GM13976 (cell line): ENCODE results near the gene TAC4.
A peak's percentile ranks its signal among the peaks of the same experiment; 100 is the strongest.

Source experiments
- DNase-seq: peaks from one replicate; pipeline ENCODE4 v3.0.0; 2012; ENCODE audit warnings: low spot score
- CTCF ChIP-seq: IDR thresholded peaks from 2 replicates; pipeline ENCODE4 v1.5.1; 2012; ENCODE audit warnings: borderline replicate concordance, mild to moderate bottlenecking; ENCODE audit not compliant: insufficient read depth; ENCODE audit errors: extremely low read depth, missing control alignments, control extremely low read depth
- in situ Hi-C: fragments of 300-500 bp; cut with MboI; formaldehyde crosslinking; loops from one replicate; pipeline ENCODE4 v1.12.0; 2022; ENCODE audit warnings: low sequenced_read_pairs, mixed read lengths, inconsistent platforms; ENCODE audit not compliant: unreplicated experiment

Gene TAC4

GRCh38 chr17:49882434-49882833 lies 34.6 kb upstream of the TAC4 start:
- DNase-seq, result no peak
- TF ChIP-seq CTCF, result no peak
- in situ Hi-C loops, result no loop called here

GRCh38 chr17:49881054-49881402 lies 33.2 kb upstream of the TAC4 start:
- no peak for DNase-seq
- in situ Hi-C loops, result no loop called here
- no peak for TF ChIP-seq CTCF

- in situ Hi-C loops, result no loop called here
- peak; percentile 83 for TF ChIP-seq CTCF
- peak; percentile 95 for DNase-seq
Observed at GRCh38 chr17:49880291-49881053, 32.6 kb upstream of the TAC4 start.

GRCh38 chr17:49878931-49879904 lies 31.3 kb upstream of the TAC4 start:
- DNase-seq, result no peak
- in situ Hi-C loops, result no loop called here
- no peak for TF ChIP-seq CTCF

- no peak for DNase-seq
- no peak for TF ChIP-seq CTCF
- in situ Hi-C loops, result no loop called here
Observed at GRCh38 chr17:49875685-49876084, 27.8 kb upstream of the TAC4 start.

GRCh38 chr17:49874911-49875310 lies 27.0 kb upstream of the TAC4 start:
- no peak for TF ChIP-seq CTCF
- no peak for DNase-seq
- in situ Hi-C loops, result no loop called here
